ENCODE measurements around the gene NDUFAB1. TPM values are rescaled to one million over a fixed set of nuclear protein-coding genes. Genes with fewer than 3 reads are reported as not detected.

Gene NDUFAB1
- total RNA-seq, 2 experiments from 2014 or later: 152 to 153 TPM

DNA sequence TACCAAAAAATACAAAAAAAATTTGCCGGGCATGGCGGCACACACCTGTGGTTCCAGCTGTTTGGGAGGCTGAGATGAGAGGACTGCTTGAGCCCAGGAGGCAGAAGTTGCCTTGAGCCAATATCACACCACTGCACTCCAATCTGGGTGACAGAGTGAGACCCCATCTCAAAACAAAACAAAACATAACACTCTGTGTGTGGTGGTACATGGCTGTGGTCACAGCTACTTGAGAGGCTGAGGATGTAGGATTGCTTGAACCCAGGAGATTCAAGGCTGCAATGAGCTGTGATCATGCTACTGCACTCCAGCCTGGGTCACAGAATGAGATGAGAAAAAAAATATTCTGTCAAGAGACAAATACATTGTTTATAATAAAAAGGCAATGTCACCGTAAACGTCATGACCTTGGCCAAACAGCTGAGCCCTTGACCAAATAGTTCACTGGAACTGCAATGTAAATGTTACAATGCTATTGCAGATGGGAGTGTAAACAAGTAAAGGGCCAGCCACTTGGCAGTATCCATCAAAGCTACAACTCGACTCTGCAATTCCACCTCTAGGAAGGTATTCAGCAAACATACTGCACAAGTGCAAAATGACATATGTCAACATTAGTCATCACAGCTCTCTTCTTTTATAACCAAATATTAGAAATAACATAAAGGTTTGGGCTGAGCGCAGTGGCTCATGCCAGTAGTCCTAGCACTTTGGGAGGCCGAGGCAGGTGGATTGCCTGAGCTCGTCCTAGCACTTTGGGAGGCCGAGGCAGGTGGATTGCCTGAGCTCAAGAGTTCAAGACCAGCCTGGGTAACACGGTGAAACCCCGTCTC lies 55.9 kb downstream of the NDUFAB1 start:
- Mint-ChIP-seq H3K4me1 (ENCODE audit: low read depth) (peaks cover 10% of the 10 kb centered on the region), H3K27ac (no peak overlapping the region), H3K4me3 (no peak overlapping the region), H3K27me3 (no peaks in the 10 kb centered on the region), H3K9me3 (no peaks in the 10 kb centered on the region), H3K36me3 (peaks cover 15% of the 10 kb centered on the region)
- ChIA-PET CTCF (interaction anchor here (1.2 kb wide), 1 partner anchor 104 kb away, joined by 5 read pairs; no protein-coding TSS in a partner anchor), POLR2A (no interaction called here)
- no peak for DNase-seq
- intact Hi-C loops (cut with micrococcal nuclease): no loop called here

- ChIA-PET CTCF (no interaction called here), POLR2A (no interaction called here)
- H3K9me3 Mint-ChIP-seq: no peaks in the 10 kb centered on the region
- H3K4me1 Mint-ChIP-seq (ENCODE audit: low read depth): peaks cover 10% of the 10 kb centered on the region
- H3K27me3 Mint-ChIP-seq: no peaks in the 10 kb centered on the region
- intact Hi-C loops (cut with micrococcal nuclease): no loop called here
- H3K4me3 Mint-ChIP-seq: no peak overlapping the region
- peaks cover 17% of the 10 kb centered on the region for H3K36me3 Mint-ChIP-seq
- DNase-seq: no peak
- peak overlapping the region; percentile 28 for H3K27ac Mint-ChIP-seq
These were observed 57.2 kb downstream of the NDUFAB1 start for GRCh38 chr16:23538919-23539278.

DNA sequence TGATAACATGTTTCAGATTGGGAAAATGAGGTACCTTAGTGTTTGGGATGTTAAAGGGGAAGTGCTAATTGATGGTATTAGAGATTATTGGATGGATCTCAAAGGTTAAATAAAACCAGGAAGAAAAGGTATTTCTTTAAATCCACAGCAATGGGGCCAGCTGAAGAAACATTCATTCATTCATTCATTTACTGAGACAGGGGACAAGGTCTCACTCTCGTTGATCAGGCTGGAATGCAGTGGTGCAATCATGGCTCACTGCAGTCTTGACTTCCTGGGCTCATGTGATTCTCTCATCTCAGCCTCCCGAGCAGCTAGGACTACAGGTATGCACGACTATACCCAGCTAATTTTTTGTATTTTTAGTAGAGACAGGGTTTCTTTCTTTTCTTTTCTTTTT lies 58.7 kb downstream of the NDUFAB1 start:
- POLR2A ChIA-PET: no interaction called here
- Mint-ChIP-seq H3K4me1 (ENCODE audit: low read depth) (peaks cover 10% of the 10 kb centered on the region), H3K27ac (no peak overlapping the region), H3K4me3 (no peak overlapping the region), H3K9me3 (no peaks in the 10 kb centered on the region), H3K36me3 (peaks cover 18% of the 10 kb centered on the region), H3K27me3 (no peaks in the 10 kb centered on the region)
- no peak for DNase-seq
- intact Hi-C loops (cut with micrococcal nuclease): no loop called here
- CTCF ChIA-PET: no interaction called here

GRCh38 chr16:23535901-23536300 lies 60.2 kb downstream of the NDUFAB1 start:
- Mint-ChIP-seq H3K9me3 (no peaks in the 10 kb centered on the region), H3K27me3 (no peaks in the 10 kb centered on the region), H3K36me3 (peaks cover 17% of the 10 kb centered on the region), H3K4me1 (ENCODE audit: low read depth) (peaks cover 10% of the 10 kb centered on the region), H3K27ac (no peak overlapping the region), H3K4me3 (no peak overlapping the region)
- intact Hi-C loops (cut with micrococcal nuclease): no loop called here
- CTCF ChIA-PET: no interaction called here
- no peak for DNase-seq
- POLR2A ChIA-PET: no interaction called here

DNA sequence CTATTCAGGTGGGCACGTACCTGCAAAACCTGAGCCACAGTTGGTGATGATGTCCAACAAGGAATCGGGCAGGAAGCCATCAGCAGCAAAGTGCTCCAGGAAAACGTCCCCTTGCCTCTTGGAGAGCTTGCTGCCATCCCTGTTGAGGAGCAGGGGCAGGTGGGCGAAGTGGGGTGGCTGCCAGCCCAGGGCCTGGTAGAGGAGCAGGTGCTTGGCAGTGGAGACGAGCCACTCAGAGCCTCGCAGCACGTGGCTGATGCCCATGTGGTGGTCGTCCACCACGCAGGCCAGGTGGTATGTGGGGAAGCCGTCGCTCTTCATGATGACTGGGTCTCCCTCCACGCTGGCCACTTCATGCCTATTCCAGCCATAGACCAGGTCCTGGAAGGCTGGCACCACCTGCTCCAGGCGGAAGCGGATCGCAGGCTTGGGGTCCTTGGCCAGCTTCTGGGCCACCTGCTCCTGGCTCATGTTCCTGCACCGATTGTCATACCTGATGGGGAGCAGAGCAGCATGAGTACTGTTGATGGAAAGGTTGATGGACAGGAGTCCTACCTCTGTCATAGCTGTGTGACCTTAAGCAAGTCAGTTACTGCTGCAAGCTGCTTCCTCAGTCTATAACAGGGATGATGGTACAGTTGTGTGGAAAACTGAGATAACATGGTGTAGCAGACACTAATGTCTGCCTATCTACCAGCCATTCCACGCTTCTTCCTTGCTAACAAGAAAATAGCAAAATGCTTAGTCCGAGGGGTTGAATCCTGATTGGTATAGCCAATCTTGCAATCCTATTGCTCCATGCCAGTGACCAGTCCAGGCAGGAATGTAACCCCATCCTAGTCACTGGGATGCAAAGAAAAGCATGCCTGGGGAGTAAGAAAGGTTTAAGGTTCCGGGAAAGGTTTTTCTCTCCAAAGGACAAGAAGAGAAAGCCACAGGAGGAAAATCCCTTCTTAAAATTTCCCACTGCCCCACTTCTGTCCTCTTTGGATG lies 61.0 kb downstream of the NDUFAB1 start:
- intact Hi-C loops (cut with micrococcal nuclease): no loop called here
- CTCF ChIA-PET: no interaction called here

DNA sequence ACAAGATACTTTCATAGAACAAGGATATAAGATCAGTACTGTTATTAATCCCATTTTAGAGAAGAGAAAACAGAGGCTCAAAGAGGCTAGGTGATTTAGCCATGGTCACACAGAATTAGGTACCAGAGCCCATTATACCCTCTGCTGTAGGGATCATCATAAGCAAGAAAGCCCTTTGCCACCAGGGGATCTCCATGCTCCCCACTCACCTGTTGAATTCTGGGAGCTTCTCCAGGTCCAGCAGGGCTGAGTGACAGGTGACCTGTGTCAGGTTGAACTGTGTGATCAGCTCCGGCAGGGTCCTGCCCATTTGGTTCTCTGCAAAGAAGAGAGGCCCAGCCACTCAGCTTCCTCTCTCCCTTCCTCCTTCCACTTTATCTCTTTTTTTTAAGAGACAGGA lies 63.7 kb downstream of the NDUFAB1 start:
- ChIA-PET POLR2A (no interaction called here), CTCF (interaction anchor here (0.6 kb wide), 1 partner anchor 68 kb away, joined by 4 read pairs; no protein-coding TSS in a partner anchor)
- no peaks in the 10 kb centered on the region for H3K27me3 Mint-ChIP-seq

More for the DNA sequence above, 61.0 kb downstream of the NDUFAB1 start:
- Mint-ChIP-seq H3K9me3 (no peaks in the 10 kb centered on the region), H3K27me3 (no peaks in the 10 kb centered on the region), H3K4me1 (ENCODE audit: low read depth) (peaks cover 10% of the 10 kb centered on the region), H3K27ac (no peak overlapping the region), H3K36me3 (peaks cover 17% of the 10 kb centered on the region), H3K4me3 (no peak overlapping the region)
- no peak for DNase-seq
- POLR2A ChIA-PET: no interaction called here

More for the DNA sequence above, 63.7 kb downstream of the NDUFAB1 start:
- no peak overlapping the region for H3K27ac Mint-ChIP-seq
- H3K9me3 Mint-ChIP-seq: no peaks in the 10 kb centered on the region
- H3K36me3 Mint-ChIP-seq: peaks cover 19% of the 10 kb centered on the region
- H3K4me3 Mint-ChIP-seq: no peak overlapping the region
- H3K4me1 Mint-ChIP-seq (ENCODE audit: low read depth): no peaks in the 10 kb centered on the region
- intact Hi-C loops (cut with micrococcal nuclease): no loop called here
- no peak for DNase-seq

Other genes starting within 250 kb of the NDUFAB1 start
- gene COG7, start 143.1 kb downstream of the NDUFAB1 start, total RNA-seq: 10 to 100 TPM; 17.0 to 18.1 TPM
- gene GGA2, start 85.8 kb downstream of the NDUFAB1 start, total RNA-seq: 10 to 100 TPM; 73.3 to 75.1 TPM
- gene EARS2, start 39.0 kb downstream of the NDUFAB1 start, total RNA-seq: 10 to 100 TPM; 21.6 to 23.6 TPM
- 10 to 100 TPM; 53.9 to 54.4 TPM for gene UBFD1, start 38.6 kb downstream of the NDUFAB1 start, total RNA-seq
- 10 to 100 TPM; 20.3 to 20.8 TPM for gene PALB2, start 45.0 kb upstream of the NDUFAB1 start, total RNA-seq
- 10 to 100 TPM; 55.6 to 56.1 TPM for gene DCTN5, start 45.1 kb upstream of the NDUFAB1 start, total RNA-seq
- 10 to 100 TPM; 81.2 to 81.6 TPM for gene PLK1, start 82.6 kb upstream of the NDUFAB1 start, total RNA-seq
- gene ERN2, start 116.9 kb upstream of the NDUFAB1 start, total RNA-seq: not detected
- not detected for gene CHP2, start 158.7 kb upstream of the NDUFAB1 start, total RNA-seq
- 10 to 100 TPM; 56.3 to 57.9 TPM for gene PRKCB, start 239.7 kb upstream of the NDUFAB1 start, total RNA-seq